HepG2 (cell line): ENCODE data around the gene SMPD2. TPM values are rescaled to one million over a fixed set of nuclear protein-coding genes. Genes with fewer than 3 reads are reported as not detected.

Experiments used
- ARNT2 ChIP-seq: sonication (generic); formaldehyde crosslinking; IDR thresholded peaks from 2 replicates; pipeline ENCODE4 v1.8.0; 2022; ENCODE audit warnings: mild to moderate bottlenecking, low read depth, missing genetic modification reagents, moderate library complexity
- ESRRA ChIP-seq: sonication (generic); formaldehyde crosslinking; IDR thresholded peaks from 2 replicates; pipeline ENCODE4 v1.5.1; 2020; ENCODE audit warnings: mild to moderate bottlenecking, low read depth, missing genetic modification reagents
- IKZF5 ChIP-seq: IDR thresholded peaks from 2 replicates; pipeline ENCODE4 v1.6.1; 2018; ENCODE audit warnings: missing genetic modification reagents, mild to moderate bottlenecking, missing compliant biosample characterization
- IRX3 ChIP-seq: sonication (generic); formaldehyde crosslinking; IDR thresholded peaks from 2 replicates; pipeline ENCODE4 v1.8.1; 2023; ENCODE audit warnings: mild to moderate bottlenecking, low read depth, missing genetic modification reagents, borderline replicate concordance
- MAFG ChIP-seq: sonication (generic); formaldehyde crosslinking; IDR thresholded peaks from 2 replicates; pipeline ENCODE4 v1.5.1; 2020; ENCODE audit warnings: mild to moderate bottlenecking, missing genetic modification reagents
- MTF1 ChIP-seq: sonication (generic); formaldehyde crosslinking; IDR thresholded peaks from 2 replicates; pipeline ENCODE4 v1.5.0; 2020; ENCODE audit warnings: missing genetic modification reagents
- MYNN ChIP-seq: sonication (generic); formaldehyde crosslinking; IDR thresholded peaks from 2 replicates; pipeline ENCODE4 v1.4.0; 2020; ENCODE audit warnings: mild to moderate bottlenecking, low read depth, missing genetic modification reagents
- MYPOP ChIP-seq: sonication (generic); formaldehyde crosslinking; IDR thresholded peaks from 2 replicates; pipeline ENCODE4 v1.8.1; 2023; ENCODE audit warnings: mild to moderate bottlenecking, moderate library complexity, missing genetic modification reagents
- PHF8 ChIP-seq: sonication (generic); formaldehyde crosslinking; IDR thresholded peaks from 2 replicates; pipeline ENCODE4 v1.5.0; 2020; ENCODE audit warnings: missing genetic modification reagents
- POLR2A ChIP-seq, 2 experiments: IDR thresholded peaks; 2 replicates each; pipeline ENCODE4 v1.6.1; 2011; ENCODE audit warnings: low read depth in 2 of 2, low read length in 2 of 2, mild to moderate bottlenecking in 1 of 2, moderate library complexity in 1 of 2; ENCODE audit not compliant: insufficient read depth in 1 of 2
- PRDM15 ChIP-seq: sonication (generic); formaldehyde crosslinking; IDR thresholded peaks from 2 replicates; pipeline ENCODE4 v1.4.0; 2020; ENCODE audit warnings: missing genetic modification reagents
- RAD51 ChIP-seq: fragments of 450-650 bp; IDR thresholded peaks from 2 replicates; pipeline ENCODE4 v1.6.1; 2016; ENCODE audit warnings: borderline replicate concordance
- TCF7 ChIP-seq: sonication (generic); IDR thresholded peaks from 2 replicates; pipeline ENCODE4 v1.6.1; 2016; ENCODE audit warnings: antibody characterized with exemption, low read depth
- ZBTB7A ChIP-seq: sonication (generic); formaldehyde crosslinking; IDR thresholded peaks from 2 replicates; pipeline ENCODE4 v1.8.0; 2022; ENCODE audit warnings: mild to moderate bottlenecking, missing genetic modification reagents
- ZEB1 ChIP-seq: IDR thresholded peaks from 2 replicates; pipeline ENCODE4 v1.6.1; 2012; ENCODE audit warnings: mild to moderate bottlenecking, low read depth, inconsistent platforms; ENCODE audit not compliant: insufficient replicate concordance
- ZKSCAN1 ChIP-seq: fragments of 150-350 bp; IDR thresholded peaks from 2 replicates; pipeline ENCODE4 v1.6.1; 2014; ENCODE audit warnings: low read length
- ZKSCAN8 ChIP-seq: IDR thresholded peaks from 2 replicates; pipeline ENCODE4 v1.6.1; 2016; ENCODE audit warnings: borderline replicate concordance, missing genetic modification reagents, missing compliant biosample characterization
- ZNF263 ChIP-seq: sonication (generic); formaldehyde crosslinking; IDR thresholded peaks from 2 replicates; pipeline ENCODE4 v1.4.0; 2020; ENCODE audit warnings: missing genetic modification reagents
- ZNF274 ChIP-seq: sonication (generic); formaldehyde crosslinking; IDR thresholded peaks from 2 replicates; pipeline ENCODE4 v1.5.1; 2020; ENCODE audit warnings: mild to moderate bottlenecking, missing genetic modification reagents
- ZNF501 ChIP-seq: sonication (generic); formaldehyde crosslinking; IDR thresholded peaks from 2 replicates; pipeline ENCODE4 v1.5.1; 2020; ENCODE audit warnings: mild to moderate bottlenecking, moderate library complexity, missing genetic modification reagents
- ZNF605 ChIP-seq: sonication (generic); formaldehyde crosslinking; IDR thresholded peaks from 2 replicates; pipeline ENCODE4 v1.8.0; 2022; ENCODE audit warnings: mild to moderate bottlenecking, missing genetic modification reagents
- polyA plus RNA-seq, 8 experiments: library from polyadenylated mRNA; depleted of rRNA in 3 of 8; stranded (reverse) in 7 of 8; unstranded in 1 of 8; fragments of >200 nt; fragmentation: Illumina TruSeq in 4 of 8; extraction: Trizol in 4 of 8; gene quantifications; 2 replicates each; pipeline versions ENCODE4 v1.2.1 to v1.2.3, GENCODE V29; 2011 to 2016; ENCODE audit warnings: low read depth in 4 of 8, missing spikeins in 1 of 8, mixed read lengths in 1 of 8; ENCODE audit not compliant: insufficient read depth in 1 of 8
- total RNA-seq, 5 experiments: library from RNA; depleted of rRNA; stranded (reverse); fragments of >200 nt; fragmentation: Illumina TruSeq; extraction: Trizol; gene quantifications; 2 replicates each; pipeline ENCODE4 v1.2.3, GENCODE V29; 2016; ENCODE audit warnings: low read depth in 1 of 5
- TF ChIP-seq, protein P1 (sequence below): sonication (generic); formaldehyde crosslinking; IDR thresholded peaks from 2 replicates; pipeline ENCODE4 v1.8.0; 2023; ENCODE audit warnings: mild to moderate bottlenecking, missing genetic modification reagents

SMPD2 gene
- total and polyA plus RNA-seq, 2 of the 13 experiments (the other 11 are each of a cell fraction or from before 2014, with no cell fraction given), result 5.9 to 10.6 TPM

- TF ChIP-seq, protein P1, sequence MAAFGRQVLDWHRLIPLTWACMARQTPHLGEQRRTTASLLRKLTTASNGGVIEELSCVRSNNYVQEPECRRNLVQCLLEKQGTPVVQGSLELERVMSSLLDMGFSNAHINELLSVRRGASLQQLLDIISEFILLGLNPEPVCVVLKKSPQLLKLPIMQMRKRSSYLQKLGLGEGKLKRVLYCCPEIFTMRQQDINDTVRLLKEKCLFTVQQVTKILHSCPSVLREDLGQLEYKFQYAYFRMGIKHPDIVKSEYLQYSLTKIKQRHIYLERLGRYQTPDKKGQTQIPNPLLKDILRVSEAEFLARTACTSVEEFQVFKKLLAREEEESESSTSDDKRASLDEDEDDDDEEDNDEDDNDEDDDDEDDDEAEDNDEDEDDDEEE (CRISPR knock-in tag), result peak; percentile 63; the same call in 1 of the 2 replicates
- TF ChIP-seq TCF7 (no peak), PRDM15 (peak; percentile 54; the same call in 1 of the 2 replicates), ZEB1 (no peak), PHF8 (CRISPR knock-in tag) (peak; percentile 16; the same call in 1 of the 2 replicates), ZBTB7A (CRISPR knock-in tag) (0 out of 2 replicates have a peak, but pooled peaks have one; percentile 60), ZNF274 (CRISPR knock-in tag) (peak; percentile 32), ESRRA (CRISPR knock-in tag) (0 out of 2 replicates have a peak, but pooled peaks have one; percentile 21), ZKSCAN8 (CRISPR knock-in tag) (no peak), MTF1 (CRISPR knock-in tag) (no peak), MAFG (CRISPR knock-in tag) (no peak), ARNT2 (CRISPR knock-in tag) (peak; percentile 15), ZNF605 (peak; percentile 77), ZKSCAN1 (no peak), ZNF501 (CRISPR knock-in tag) (peak; percentile 9; the same call in 1 of the 2 replicates), ZNF263 (CRISPR knock-in tag) (peak; percentile 50; the same call in 1 of the 2 replicates), MYNN (CRISPR knock-in tag) (0 out of 2 replicates have a peak, but pooled peaks have one; percentile 84), POLR2A (IDR thresholded peaks at IDR 0.05; ENCODE audit: insufficient read depth in 1 of 2, low read depth in 2 of 2, low read length in 2 of 2) (peak in 1 of 2 experiments; percentile 10; a peak in 1 of 4 replicates), RAD51 (no peak), IKZF5 (CRISPR knock-in tag) (no peak), MYPOP (no peak), IRX3 (CRISPR knock-in tag) (no peak)
These were observed 719 bp downstream of the SMPD2 start (continued) for GRCh38 chr6:109441069-109441816.
